ENCODE data around the gene PLEKHM2.
A peak's percentile ranks its signal among the peaks of the same experiment; 100 is the strongest.

Gene PLEKHM2

DNA sequence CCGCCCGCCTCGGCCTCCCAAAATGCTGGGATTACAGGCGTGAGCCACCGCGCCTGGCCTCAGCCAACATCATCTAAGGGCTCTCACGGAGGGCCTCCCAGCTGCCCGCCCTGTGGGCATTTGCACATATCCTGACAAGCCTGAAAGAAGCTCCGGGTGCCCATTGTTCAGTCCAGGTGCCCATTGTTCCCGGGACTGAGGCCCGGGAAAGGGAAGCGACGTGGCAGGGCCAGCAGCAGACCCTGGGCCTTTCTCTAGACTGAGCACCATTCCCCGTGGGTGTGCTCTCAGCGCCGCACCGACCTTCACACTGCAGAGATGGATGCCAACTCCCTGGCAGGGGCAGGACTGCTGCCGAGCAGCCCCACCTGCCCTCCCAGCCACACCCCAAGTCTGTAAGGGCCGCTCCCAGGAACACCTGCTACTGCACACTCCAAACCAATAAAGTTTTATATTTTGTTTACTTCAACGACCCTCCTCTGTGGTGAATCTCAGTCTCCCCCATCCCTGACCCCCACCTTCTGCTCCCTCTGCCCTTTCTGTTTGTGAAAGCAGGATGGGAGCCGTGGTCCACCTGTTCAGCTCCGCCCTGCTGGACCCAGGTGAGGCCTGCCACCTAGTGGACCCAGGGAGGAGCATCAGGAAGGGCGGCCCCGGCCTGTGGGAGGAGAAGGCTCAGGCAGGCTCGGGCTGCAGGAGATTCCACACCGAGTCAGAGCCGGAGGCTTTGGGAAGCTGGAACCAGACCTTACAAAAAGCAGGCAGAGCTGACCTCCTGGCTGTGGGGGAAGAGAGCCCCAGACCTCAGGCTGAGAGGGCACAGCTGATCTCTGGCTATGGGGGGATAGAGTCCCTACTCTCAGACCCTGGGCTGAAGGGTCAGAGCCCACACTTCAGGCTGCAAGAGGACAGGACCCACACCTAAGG, 57.1 kb downstream of the PLEKHM2 start:
- peak; percentile 74 for DNase-seq

- DNase-seq, result no peak
Observed at GRCh38 chr1:15742339-15742801, 58.2 kb downstream of the PLEKHM2 start, which contains the start of gene TMEM82. Gene TMEM82 (plus strand): TSS chr1:15742499. CDS start chr1:15742560, 61 bp downstream.

DNA sequence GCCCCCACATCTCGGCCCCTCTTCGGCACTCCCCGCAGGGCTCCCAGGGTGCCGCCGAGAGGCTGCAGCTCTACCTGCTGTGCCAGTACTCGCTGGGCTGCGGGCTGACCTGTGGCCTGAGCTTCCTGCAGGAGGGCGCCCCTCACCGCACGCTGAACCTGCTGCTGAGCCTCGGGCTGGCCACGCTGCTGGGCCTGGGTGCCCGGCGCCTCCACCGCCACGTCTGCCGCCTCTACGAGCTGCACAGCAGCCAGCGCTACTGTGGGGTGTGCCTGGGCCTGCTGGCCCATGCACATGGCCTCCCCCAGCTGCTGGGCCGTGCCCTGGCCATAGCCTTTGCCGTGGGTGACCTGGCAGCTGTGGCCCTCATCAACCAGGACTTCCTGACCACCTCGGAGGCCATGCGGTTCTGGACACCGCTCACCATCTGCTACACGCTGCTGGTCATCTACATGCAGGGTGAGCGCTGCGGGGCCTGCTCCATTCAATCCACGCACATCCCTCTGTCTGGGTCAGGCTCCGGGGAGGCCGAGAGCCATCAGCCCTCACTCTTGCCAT, 60.1 kb downstream of the PLEKHM2 start:
- DNase-seq, result no peak

DNA sequence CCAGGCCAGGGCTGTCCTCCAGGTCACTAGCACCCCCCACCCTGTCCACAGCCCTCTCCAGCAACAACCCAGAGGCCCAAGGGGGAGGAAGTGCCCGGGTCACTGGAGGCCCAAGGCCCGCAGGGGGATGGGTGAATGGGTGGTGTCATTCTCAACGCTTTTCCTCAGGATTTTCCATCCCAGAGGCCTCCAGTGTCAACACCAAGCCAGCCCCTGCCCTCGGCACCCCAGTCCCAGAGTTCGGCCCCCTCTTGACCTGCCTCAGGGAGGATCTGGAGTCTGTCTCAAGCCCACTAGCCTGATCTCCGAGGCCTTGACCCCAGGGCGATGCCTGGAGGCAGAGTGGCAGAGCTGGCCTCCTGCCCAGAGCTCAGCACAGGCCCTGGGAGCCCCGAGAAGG, 63.3 kb downstream of the PLEKHM2 start:
- DNase-seq, result no peak

- no peak for DNase-seq
Observed at GRCh38 chr1:15748264-15748663, 64.1 kb downstream of the PLEKHM2 start.

GRCh38 chr1:15748690-15749398, 64.7 kb downstream of the PLEKHM2 start:
- DNase-seq, result no peak

GRCh38 chr1:15749399-15750291, 65.5 kb downstream of the PLEKHM2 start:
- no peak for DNase-seq

GRCh38 chr1:15750924-15751323, 66.8 kb downstream of the PLEKHM2 start:
- no peak for DNase-seq

DNA sequence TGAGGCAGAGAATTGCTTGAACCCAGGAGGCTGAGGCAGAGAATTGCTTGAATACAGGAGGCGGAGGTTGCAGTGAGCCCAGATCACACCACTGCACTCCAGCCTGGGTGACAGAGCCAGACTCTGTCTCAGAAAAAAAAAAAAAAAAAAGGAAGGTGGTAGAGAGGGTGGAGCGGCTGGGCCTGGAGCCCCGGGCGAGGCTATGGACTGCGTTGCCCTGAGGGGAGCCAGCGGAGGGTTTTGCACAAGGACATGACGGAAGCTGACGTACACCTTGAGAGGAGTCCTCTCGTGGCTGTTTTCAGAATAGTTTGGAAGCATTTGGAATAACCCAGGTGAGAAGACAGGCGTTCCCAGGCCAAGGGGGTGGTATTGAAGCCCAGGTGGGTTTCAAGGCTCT, 67.6 kb downstream of the PLEKHM2 start:
- no peak for DNase-seq

DNA sequence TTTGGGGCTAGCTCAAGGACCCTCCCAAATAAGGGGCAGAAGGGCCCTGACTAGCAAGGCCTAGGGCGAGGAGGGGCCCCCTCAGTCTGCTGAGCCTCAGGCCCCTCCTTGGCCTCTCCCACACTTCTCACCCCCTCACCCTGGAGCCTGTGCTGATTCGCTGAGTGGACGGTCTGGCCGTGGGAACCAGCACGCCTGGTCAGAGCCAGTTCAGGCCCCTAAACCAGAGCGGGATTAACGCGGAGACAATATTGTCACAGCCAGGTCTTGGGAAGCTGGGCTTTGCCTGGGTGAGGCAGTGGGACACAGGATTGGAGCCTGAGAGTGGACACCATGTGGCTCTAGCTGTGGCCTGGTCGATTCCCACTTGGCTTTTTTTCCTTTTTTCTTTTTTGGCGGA, 69.7 kb downstream of the PLEKHM2 start:
- no peak for DNase-seq

GRCh38 chr1:15755021-15755645, 71.0 kb downstream of the PLEKHM2 start:
- no peak for DNase-seq

DNA sequence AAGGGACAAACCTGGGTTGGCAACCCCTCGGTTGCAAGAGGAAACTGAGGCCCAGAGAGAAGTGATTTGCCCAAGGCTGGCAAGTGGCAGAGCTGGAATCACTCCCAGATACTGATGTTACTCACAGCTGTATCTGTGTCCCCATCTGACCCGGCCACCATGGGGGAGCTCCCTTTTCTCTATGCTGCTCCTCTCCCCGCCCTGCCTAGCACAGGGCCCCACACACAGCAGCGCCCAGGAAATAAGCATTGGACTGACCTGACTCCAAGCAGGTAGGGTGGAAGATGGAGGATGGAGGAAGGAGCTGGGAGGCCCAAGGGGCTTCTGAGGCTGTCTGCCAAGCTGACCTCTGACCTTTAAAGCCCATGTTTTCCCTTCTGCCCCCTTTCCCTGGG, 71.5 kb downstream of the PLEKHM2 start:
- DNase-seq, result no peak

- no peak for DNase-seq
Observed at GRCh38 chr1:15756143-15757015, 72.3 kb downstream of the PLEKHM2 start.

DNA sequence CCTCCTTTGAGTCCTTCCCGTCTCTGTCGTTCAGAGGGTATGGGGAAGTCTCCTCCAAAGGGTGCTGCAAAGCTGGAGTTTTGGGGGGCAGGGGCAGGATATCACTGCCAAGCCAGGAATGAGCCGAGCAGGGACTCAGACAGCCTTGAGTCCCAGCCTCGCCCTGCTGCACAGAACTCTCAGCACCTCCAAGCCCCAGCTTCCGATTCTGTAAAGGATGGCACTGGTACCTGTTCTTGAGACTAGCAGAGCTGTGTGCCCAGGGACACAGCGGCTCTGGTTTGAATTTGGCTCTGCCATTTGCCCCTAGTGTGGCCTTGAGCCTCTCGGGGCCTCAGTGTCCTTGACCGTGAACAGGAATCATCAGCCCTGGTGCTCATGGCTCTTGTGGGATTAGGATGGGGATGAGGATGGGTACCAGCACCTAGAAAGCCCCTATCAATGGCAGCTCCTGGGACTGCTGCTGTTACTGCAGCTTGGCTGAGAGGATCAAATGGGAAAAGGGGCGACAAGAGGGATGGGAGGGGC, 73.0 kb downstream of the PLEKHM2 start:
- DNase-seq, result no peak

DNA sequence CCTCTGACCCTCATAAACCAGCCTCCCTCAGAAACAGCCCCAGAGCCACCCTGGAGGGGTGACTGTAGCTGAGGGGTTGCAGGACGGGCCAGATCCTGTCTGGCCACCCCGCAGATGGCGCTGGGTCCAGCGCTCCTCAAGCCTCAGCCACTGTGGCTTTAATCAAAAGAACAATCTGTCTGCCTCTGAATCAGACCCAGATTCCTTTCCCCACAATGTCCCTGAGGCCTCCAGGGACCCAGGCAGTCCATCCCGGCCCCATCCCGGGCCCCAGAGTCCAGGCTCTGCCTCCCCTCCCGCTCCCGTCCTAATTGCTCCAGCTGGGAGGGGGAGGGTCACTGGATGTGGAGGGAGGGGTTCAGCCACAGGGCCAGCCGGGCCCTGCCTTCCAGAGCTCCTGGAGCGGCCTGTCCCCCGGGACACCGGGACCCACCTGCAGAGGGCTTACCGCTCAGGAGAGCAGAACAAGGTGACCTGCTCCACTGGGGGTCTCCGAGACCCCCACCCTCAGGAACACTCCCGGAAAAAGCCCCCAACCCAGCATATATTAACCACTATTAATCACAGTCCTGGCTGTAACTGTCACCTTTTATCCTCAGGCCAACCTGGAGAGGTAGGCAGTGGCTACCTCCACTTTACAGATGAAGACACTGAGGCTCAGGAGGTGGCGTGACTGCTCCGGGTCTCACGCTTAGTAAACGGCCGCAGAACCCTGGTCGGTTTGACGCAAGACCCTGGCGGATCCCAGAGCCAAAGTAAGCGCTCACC, 73.6 kb downstream of the PLEKHM2 start:
- DNase-seq, result no peak

DNA sequence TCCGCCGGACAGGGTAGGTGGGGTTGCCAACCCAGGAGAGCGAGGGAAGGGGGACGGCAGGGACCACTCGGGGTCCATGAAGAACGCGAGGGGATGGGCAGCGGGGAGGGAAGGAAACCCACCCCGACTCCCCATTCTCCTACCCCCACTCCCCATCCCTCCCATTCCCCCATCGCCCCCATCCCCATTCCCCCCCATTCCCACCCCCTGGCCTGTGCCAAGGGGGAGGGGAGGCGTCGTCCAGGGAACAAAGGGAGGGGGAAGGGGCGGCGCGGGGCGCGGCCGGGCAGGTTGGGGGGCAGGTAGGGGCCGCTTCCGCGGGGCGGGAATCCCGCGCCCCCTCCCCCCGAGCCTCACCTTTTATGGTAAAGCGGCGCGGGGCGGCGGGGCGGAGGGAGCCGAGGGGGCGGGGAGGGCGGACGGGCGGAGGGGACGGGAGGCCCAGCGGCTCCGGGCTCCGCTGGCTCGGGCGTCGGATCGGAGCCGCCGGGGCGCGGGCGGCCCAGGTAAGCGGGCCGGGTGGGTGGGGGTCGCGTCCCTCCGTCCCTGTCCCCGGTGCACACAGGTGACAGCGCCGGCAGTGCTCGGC, 74.3 kb downstream of the PLEKHM2 start, which contains the start of gene FBLIM1:
FBLIM1 (plus strand) TSS at position 453 of the 589 bp plus-strand sequence. CDS start 6,189 bp downstream, outside the sequence.
- no peak for DNase-seq

DNA sequence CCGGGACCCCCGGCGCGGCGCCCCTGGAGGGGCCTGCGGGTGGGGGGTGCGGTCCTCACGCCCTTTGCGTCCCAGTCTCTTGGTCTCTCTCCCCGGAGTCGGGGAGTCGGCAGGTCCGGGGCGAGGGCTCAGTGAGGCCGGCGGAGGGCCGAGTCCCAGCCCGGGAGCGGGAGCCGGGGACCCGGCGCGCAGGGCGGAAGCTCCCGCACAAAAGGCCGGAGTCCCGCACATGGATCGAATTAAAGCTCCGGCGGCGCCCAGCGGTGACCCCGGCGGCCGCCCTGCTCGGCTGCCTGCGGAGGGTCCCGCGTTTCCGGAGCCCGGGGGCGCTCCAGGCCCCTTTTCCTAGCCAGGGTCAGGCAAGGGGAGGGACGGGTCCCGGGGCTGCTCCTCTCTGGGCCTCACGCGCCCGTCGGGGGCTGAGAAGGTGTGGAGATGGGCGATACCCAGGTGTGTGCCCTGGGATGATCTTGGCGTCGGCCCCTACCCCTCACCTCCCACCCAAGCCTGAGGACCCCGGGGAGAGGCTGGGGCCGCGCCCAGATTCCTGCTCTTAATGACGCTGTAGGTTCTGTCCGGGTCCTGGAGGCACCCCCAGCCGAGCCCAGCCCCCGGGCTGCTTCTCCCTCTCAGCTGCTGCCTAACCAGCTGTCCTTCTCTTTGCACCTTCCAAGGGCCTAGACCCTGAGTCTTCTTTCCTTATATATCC, 75.0 kb downstream of the PLEKHM2 start:
- no peak for DNase-seq

- DNase-seq, result no peak
Observed at GRCh38 chr1:15760520-15761211, 76.5 kb downstream of the PLEKHM2 start.
